Activated CD4-positive, alpha-beta T cell treated with anti-CD3 and anti-CD28 coated beads for 48 hours (primary cell): ENCODE measurements around the gene TBC1D7.

Experiments
- DNase-seq: peaks from one replicate; pipeline ENCODE4 v3.0.0-alpha.2; 2020

The TBC1D7 gene

DNA sequence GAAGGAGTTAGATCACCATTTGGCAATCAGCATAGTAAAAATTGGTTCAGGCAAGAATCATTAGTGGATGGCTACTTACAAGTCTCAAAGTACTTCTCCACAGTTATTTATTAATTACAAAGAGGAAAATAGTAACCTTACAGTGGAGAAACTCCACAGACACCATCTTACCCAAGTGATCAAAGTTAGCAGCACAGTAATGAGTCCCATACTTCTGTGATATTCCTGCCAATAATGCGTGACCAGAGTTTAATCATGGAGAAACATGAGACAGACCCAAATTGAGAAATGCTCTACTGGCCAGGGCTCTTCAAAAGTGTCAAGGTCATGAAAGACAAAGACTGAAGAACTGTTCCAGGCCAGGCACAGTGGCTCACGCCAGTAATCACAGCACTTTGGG lies 9.5 kb downstream of the TBC1D7 start:
- no peak for DNase-seq

DNA sequence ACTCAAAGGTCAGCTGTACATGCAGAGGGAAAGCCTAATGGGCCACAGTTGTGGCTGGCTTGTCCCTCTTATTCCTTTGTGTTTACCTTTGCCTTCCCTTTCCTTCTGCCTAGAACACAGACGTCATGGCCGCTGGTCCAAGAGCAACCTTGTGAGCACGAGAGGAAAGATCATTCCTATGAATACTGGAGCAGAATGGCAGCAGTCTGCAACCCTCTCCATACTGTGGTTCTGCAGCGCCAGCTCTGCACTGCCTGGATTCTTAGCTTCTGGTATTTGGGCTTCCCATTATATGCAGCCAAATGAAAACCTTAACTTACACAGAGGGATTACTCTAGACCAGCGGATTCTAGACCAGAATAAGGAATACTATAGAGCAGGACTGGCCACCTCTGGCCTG lies 12.4 kb downstream of the TBC1D7 start:
- no peak for DNase-seq

DNA sequence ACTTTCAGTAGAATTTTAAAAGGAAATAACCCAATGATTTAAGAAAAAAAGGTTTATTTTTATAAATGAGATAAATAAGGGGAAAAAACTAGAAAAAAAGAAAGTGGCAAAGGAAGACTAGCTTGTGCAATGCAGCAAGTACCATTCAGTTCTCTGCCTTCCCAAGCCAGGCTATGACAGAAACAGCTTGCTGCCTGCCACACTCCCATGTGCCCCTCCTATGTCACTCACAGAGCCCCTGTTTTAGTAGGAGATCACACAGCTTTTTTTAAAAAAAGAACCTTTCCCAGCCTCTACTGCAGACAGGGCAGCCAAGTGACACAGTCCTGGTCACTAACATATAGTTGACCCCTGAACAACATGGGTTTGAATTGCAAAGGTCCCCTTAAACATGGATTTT lies 13.5 kb downstream of the TBC1D7 start:
- DNase-seq, result no peak

DNA sequence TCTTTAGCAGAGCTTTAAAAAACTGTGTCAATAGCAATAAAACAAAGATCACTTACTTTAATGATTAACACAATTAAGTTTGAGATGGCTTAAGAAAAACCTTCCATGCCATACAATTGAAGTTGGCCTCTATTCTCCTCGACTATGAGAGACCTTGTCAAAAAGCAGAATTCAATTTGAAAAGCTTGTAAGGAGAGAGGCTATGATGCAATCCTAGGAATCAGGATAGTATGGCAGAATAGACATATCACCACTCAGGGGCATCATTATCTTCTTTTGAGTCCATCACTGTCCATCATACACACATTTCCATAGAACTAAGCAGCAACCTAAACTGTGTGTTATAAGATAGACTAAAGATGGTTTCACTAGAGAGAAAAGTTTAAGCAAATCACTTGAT lies 17.2 kb downstream of the TBC1D7 start:
- no peak for DNase-seq

DNA sequence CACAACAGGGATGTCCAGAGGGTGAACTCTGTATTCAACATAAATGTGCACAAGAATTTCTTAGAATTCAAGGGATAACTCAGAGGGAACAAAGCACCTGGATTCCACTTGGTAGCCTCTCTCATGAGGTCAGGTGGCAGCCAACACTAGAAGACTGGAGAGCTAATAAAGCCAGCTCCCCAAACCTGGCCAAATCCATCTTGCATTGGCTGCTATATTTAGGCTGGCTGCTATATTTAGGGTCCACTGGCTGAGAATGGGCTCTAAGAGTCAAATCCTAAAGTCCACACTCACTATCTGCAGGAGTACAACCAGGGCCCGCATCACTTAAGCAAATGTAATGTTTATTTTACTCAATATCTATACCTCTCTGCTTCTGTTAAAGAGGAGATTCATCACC lies 20.0 kb downstream of the TBC1D7 start:
- no peak for DNase-seq

DNA sequence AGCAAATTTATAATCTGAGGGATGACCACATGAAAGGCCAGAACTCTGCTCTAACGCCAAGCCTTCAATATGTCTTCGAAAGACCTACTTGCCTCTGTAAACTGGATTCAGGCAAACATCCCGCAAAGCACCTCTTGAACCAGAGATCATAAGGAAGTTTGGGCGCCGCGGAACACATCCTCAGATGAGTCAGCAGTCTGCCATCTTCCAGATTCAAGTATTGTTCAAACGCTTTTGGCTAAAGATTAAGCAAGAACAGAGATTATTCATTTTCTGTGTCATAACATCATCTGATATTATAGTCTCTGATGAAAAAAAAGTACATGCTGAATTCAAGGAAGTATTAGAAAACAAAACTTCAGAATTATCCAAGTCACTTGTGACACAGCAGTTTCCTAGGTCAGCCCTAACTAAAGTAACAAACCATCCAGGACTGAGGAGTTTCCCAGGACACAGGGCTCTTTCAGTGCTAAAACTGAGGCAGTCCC lies 20.8 kb downstream of the TBC1D7 start:
- DNase-seq, result no peak

DNA sequence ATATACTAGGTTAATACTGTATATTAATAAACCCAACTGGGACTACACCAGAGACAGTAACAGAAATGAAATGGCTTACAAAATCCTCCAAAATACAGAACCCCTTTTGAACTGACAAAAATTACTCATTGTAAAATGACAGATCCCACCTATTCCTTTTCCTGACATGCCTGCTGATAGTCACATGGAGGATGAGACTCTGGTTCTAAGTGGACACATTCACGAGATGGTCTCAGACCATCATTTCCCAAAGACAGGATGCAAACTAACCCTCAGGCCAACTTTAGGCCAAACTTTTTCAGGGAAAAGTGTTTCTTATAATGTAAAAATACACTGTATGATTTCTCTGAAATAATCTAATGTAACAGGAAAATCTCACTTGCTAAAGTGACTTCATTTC lies 22.5 kb downstream of the TBC1D7 start:
- no peak for DNase-seq

DNA sequence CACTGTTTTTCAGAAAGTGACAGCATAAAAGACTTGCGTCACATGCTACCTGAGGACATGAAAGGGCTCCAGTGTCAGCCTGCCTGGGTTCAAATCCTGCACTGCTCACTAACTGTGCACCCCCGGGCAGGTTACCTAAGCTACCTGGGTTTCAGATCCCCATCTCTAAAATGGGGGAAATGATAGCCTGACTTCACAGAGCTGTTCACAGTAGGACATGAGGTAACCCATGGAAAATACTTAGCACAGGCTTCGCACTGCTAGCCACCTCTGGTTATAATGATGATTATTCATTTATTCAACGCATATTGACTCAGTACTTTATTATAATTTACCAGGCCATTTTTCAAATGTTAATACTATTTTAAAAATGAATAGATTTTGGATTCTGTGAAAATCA lies 23.0 kb downstream of the TBC1D7 start:
- DNase-seq, result no peak

DNA sequence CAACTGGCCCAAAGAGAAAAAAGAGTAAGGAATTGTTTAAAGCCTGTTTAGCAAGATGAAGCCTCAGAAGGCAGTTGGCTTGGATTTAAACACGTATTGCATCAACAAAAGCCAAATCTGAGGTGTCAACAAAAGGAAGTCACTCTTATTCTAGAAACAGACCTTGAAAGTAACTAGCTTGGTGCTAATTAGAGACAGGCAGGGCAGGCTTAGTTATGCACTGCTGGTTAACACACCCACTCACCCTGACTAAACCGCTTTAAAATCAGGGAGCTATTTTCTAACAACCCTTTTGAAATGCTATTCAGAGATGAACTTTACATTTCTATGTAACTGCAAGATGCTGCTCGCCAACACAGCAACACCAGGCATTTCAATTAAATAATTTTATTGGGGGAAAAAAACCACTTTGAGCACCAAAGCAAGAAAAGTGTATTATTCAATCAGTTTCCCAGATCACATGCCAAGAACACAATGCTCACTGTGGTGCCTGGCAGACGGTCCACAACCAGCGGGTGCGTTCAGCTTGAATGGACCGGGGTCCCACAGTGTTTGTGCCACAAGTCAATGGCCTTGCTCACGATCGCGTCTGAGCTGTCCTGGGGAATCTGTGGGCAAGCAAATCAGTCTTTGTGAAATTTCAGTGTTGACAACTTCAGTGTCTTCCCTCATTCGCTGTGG lies 23.6 kb downstream of the TBC1D7 start:
- no peak for DNase-seq

DNA sequence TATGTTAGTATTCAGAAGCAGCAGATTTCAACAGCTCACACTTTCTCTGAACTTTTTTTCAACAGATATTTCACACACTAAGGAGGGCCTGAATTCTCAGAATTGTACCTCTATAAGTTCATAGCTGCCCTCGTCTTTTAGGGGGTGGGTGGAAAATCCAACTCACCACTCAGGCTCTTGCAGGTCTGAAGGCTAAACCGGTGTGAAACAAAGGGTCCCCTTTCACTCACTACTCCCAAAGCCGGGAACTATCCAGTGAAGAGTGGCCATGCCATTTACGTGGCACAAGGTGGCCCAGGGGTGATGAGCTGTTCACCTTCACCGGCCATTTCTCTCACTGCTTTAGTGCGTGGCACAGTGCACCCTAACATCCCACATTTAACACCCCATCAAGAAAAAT lies 24.2 kb downstream of the TBC1D7 start:
- no peak for DNase-seq

DNA sequence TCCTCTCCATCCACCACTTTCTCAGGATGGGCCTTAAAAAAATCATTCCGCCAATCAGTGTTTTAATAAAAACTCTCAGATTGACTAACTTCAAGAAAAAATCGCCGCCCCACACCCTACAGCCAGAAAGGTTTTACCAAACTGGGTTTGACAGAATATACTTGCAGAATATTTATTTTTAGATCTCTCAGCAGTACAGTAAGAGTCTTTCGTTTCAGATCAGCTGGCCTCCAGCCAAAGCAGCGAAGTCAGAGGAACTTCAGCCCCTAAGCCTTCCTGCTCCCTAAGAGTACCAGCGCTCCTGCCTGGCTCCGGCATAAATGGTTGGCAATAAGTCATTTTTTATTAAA lies 24.7 kb downstream of the TBC1D7 start:
- peak; percentile 54 for DNase-seq

DNA sequence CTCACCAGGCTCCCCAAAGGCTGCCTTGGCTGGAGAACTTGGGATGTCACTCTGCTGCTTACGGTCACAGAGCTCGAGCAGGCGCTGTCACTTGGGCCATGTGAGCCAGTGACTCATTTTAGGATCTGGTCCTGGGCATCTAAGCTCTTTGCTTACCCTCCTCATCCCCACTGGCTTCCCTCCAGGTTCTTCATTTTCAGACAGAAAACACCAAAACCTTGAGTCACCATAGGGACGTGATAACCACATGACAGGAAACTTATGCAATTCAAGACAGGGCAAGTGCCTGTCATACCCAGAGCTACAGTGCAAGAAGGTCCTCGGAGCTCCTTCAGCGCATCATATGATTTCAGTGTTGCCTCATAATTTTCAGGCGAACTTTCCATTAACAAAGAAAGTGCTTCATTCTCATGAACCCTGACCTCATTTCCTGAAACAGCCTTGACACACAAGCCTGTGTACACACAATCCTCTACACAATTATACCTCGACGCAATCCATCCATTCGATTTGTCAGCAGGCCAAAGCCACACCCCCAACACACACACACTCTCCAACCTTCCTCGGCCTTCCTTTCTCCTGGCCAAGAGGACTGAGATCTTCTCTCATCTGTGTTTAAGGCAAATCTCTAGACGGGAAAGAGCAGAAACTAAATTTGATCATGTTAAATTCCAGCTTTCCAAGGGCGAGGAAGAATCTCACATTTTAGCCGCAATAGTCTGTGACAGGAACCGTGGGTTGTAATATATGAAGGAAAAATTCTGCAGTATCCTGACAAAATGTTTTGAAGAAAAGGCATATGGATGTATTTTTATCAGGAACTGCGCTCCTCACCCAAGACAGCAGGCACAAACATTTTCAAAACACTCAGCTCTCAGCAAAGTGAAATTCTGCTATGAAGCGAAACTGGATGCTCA lies 25.3 kb downstream of the TBC1D7 start:
- peak; percentile 66 for DNase-seq

DNA sequence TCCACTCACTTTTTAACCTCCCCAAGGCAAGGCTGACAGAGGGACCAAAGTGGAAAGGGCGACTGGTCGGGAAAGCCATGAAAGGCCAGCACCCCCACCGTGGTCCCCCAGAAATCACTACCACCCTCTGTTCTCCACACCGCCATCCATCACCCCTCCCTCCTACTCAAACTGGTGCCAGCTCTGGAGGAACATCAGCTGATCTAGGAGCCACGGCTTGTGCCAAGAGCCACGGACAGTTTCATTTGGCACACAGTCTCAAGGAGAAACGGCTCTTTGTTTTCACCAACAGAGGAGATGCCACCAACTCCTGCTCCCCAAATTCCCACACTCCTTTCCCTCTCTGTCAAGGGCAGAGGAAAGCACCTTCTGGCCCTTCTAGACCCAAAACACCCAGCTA lies 26.0 kb downstream of the TBC1D7 start:
- no peak for DNase-seq

DNA sequence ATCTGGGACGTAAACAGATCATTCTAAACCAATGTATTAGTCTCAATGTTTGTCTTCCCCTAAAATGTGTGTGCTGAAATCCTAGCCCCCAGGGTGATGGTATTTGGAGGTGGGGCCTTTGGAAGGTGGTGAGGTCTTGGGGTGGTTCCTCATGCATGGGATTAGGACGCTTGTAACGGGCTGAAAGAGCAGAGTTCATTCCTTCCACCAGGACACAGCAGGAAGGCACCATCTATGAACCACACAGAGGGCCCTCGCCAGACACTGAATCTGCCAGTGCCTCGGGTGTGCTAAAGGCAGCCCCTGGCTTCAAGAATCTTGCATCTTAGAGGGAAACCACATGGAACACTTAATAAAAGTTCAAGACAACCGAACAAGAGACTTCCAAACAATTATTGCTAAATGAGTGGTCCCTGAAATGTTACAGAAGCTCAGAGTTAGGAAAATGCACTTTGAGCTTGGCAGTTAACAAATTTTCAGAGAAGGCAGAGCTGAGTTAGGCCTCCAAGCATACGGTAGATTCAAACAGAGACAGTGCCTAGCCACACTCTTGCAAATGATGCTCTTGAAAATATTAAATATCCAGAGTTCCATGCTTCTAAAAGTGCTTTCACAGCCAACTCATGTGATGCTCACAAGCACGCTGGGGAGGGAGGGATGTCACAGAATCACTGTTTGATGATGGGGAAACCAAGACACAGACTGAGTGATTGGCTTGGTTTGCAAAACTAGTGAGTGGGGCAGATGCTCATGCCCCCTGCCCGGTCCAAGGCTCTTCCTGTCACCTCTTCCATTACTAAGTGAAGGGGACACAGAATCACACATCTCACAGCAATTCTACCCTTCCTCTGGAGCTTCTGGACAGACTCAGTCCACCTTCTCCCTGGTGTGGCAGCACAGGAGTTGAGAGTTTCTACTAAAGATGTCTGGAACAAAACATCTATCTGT lies 27.4 kb downstream of the TBC1D7 start:
- no peak for DNase-seq

DNA sequence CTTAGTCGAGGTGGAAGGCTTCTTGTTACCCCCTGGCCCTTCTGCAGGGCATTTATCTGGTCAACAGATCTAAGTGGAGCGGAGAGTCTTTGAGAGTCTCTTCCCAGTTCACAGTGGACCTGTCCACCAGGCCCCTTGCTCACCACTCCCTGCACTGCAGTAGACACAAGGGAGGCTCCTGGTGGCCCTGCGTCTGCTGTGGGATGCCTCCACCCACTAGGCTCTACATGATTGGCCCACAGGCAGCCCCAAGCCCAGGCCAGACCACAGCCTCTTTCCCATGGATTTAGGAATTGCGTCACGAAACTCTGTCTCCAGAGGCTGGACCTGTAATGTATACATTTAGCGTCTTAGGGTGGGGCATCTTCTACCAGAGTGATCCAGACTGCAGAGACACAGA lies 28.4 kb downstream of the TBC1D7 start:
- no peak for DNase-seq

DNA sequence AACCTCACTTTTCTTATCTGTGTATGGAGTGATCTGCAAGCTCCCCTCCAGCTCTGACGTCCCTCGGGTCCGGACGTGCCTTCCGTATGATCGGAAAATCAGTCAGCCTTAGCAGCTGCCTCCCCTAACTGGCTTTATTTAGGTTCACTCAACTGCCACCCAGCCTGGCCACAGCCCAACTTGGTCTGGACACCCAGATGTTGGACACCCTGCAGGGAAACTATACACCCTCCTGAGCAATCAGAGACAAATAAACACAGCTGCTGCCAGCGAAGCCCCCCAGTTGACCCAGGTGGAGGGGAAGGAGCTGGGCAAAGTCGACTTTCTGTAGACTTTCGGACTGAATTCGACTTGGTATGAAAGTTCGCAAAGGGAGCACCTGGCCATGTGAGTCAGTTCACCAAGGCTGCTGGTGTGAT lies 28.9 kb downstream of the TBC1D7 start:
- DNase-seq, result no peak

DNA sequence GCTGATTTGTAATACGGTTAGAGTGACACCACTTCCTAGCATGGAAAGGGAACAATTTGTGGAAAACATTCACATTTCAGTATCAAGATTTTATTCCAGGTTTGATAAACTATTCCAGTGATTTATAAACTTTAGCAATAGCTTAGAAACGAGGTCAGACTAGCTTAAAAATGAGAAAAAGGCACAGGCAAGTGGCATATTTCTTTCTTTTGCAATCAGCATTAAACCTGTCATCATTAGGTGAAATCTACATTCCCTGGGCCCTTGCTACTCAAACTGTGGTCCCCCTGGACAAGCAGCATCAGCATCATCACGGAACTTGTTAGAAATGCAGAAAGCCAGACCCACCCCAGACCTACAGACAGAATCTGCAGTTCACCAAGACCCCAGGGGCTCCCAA lies 29.9 kb downstream of the TBC1D7 start:
- DNase-seq, result no peak

DNA sequence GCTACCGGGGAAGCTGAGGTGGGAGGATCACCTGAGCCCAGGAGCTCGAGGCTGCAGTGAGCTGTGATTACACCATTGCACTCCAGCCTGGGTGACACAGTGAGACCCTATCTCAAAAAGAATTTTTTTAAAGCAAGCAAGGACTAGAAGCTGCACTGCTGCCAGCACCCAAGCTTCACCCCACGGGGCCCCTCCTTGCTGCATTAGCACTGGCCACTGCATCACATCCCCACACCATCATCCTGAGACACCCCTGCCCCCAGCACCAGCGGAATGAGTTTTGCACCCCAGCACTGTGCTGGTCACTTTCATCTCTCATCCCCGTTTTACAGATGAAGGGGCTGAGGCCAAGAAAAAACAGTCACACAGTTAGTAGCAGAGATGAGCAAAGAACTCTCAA lies 30.9 kb downstream of the TBC1D7 start:
- no peak for DNase-seq

DNA sequence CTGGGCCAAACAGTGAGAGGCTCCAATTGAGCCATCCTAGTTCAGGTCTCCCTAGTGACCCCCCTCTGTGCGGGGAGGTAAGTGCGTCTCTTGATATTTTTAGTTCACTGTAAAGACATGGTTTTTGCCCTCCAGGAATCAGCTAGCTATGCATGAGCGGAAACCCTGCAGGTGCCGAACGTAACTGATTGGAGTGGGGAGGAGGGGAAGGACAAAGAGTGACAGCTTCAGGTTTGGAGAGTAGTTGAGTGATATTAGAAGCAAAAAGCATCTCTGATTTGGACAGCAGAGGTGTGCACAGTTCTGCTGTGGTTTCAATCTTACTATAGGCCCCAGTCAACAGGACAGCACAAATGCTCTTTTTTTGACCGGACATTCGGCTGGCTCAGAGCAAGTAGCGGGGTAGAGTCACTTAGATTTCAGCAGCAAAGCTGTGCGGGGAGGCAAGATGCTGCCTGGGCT lies 31.8 kb downstream of the TBC1D7 start:
- DNase-seq, result no peak

DNA sequence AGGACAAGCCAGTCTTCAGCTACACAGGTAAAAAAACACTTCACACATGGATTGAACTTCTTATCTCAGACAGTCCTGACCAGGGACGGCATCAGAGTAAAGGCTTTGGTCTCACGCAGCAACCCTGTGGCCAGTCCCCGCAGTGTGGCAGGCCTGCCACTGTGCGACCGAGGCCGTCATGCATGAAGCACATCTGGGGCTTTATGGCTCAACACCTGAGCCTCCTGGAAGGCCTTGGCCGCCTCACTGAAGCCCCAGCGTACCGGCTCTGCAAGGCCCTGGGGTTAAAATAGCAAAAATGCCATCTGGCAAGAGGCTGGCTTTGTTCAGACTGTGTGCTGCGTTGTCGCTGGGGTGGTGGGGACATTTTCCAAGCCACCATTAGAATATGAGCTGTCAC lies 32.8 kb downstream of the TBC1D7 start:
- DNase-seq, result no peak

DNA sequence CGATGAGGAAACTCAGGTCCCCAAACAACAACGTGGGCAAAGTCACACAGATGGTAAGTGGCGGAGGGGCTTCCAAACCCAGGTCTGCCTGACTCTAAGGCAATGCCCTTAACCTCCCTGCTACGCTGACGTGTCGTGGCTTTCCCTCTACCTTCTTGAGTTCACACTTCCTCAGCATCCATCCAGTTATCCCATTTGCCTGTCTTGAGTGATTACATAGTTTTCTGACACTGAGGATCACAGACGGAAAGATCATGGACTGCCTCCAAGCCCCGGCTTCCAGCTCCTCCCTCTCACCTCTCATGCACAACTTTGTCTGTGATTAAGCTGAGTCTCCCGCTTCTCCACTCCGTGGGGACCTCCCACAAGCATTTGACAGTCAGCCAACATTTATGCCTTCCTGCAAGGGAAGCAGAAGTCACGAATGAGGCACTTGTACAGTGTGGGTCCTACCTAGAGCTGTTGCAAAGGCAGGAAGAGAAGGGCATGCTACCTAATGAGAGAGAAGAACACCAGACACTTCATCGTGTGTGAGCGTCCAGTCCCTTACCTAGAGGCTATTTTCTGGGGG lies 33.8 kb downstream of the TBC1D7 start:
- DNase-seq, result no peak

DNA sequence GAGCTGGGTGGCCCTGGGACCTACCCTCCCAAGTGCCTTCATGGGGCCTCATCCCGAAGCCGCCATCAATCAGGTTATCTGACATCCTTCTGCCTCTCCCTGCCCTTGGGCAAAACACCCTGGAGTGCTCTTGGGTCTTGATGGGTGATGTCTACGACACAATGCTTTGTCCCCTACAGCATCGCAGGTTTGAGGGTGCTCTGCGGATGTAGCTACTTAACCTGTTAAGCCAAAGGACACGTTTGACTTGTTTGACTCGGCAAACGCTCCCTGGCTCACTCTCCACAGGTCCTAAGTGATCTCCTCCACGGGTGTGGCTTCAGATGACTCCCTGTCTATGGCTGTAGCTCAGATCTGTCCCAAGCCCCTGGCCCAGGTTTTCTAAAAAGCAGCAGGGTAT lies 35.6 kb downstream of the TBC1D7 start:
- no peak for DNase-seq

DNA sequence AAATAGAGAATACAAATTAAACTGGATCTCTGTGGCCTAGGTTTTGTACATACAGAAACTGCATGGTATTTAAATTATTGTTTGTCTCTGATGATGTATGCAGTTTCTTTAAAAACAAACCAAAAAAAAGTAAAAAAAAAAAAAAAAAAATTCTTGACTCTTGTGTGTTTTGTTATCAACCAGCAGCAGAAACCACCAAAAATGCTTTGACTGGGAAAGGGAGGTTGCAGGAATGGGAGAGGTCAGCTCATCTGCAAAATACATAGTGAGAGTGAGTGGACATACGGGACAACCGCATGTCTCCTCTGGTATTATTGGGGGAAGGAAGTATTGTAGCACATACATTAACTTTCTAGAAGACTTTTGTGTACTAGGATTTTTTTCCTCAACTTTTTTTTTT lies 38.0 kb downstream of the TBC1D7 start:
- DNase-seq, result no peak
